GM13976 (cell line): Measurements from ENCODE around the gene RASEF.

Experiments used
- DNase-seq: peaks from one replicate; pipeline ENCODE4 v3.0.0; 2012; ENCODE audit warnings: low spot score
- in situ Hi-C: fragments of 300-500 bp; cut with MboI; formaldehyde crosslinking; loops from one replicate; pipeline ENCODE4 v1.12.0; 2022; ENCODE audit warnings: low sequenced_read_pairs, mixed read lengths, inconsistent platforms; ENCODE audit not compliant: unreplicated experiment
- TF ChIP-seq, protein P1 (sequence below): IDR thresholded peaks from 2 replicates; pipeline ENCODE4 v1.5.1; 2012; ENCODE audit warnings: borderline replicate concordance, mild to moderate bottlenecking; ENCODE audit not compliant: insufficient read depth; ENCODE audit errors: extremely low read depth, missing control alignments, control extremely low read depth

Gene RASEF

DNA sequence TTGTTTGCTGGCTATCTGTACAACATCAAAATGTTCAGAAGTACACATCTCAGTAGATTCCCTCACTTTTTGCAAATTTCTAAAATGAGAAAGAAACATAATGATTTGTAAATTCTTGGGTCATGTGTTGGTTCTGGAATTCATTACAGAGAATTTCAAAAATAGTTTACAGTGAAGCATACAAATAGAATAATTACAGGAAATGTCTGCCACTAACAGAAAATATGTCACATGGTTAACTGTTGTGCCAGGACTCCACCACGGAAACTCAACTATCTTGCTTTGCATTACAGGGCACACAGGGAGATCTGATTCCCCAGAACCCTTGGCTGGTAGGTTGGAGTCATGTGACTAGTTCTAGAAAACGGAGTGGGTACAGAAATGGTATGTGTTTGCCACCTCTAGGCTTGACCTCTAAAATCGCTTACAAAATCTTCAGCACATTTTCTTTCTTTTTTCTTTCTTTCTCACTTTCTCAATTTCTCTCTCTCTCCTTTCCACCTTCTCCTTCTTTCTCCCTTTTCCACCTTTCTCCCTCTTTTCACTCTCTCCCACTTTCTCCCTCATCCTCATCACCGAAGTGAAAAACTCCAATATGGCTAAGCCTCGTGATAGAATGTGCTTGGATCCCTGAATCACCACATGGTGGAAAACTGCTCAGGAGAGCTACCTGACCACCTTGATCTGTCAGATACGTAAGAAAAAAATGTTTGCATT, 32.4 kb downstream of the RASEF start:
- no peak for DNase-seq
- TF ChIP-seq, protein P1, sequence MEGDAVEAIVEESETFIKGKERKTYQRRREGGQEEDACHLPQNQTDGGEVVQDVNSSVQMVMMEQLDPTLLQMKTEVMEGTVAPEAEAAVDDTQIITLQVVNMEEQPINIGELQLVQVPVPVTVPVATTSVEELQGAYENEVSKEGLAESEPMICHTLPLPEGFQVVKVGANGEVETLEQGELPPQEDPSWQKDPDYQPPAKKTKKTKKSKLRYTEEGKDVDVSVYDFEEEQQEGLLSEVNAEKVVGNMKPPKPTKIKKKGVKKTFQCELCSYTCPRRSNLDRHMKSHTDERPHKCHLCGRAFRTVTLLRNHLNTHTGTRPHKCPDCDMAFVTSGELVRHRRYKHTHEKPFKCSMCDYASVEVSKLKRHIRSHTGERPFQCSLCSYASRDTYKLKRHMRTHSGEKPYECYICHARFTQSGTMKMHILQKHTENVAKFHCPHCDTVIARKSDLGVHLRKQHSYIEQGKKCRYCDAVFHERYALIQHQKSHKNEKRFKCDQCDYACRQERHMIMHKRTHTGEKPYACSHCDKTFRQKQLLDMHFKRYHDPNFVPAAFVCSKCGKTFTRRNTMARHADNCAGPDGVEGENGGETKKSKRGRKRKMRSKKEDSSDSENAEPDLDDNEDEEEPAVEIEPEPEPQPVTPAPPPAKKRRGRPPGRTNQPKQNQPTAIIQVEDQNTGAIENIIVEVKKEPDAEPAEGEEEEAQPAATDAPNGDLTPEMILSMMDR, result no peak
- in situ Hi-C loops, result no loop called here

DNA sequence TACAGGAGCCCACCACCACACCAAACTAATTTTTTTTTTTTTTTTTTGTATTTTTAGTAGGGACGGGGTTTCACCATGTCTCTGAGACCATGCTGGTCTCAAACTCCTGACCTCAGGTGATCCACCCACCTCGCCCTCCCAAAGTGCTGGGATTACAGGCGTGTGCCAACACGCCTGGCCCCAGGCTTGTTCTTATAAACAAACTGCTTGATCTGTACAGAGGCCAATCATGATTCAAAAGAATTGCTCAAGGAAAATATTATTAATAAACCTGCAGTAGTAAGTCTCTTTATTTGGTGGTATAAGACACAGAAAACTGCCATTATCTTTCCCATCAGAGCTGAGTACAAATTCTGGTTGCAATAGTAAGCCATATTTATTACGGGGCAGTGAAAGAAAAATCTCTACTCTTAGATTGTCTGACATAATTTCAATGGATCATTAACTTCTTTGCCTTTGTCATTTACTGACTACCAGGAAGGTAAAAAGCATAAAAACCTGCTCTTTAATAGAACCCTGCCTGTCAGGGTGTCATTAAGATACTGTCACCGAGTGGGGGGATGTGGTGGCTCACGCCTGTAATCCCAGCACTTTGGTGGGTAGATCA, 33.3 kb downstream of the RASEF start:
- no peak for DNase-seq
- in situ Hi-C loops, result no loop called here
- TF ChIP-seq, protein P1, result no peak

- in situ Hi-C loops, result no loop called here
- TF ChIP-seq, protein P1, result no peak
- no peak for DNase-seq
Observed at GRCh38 chr9:83027153-83027891, 35.6 kb downstream of the RASEF start.

DNA sequence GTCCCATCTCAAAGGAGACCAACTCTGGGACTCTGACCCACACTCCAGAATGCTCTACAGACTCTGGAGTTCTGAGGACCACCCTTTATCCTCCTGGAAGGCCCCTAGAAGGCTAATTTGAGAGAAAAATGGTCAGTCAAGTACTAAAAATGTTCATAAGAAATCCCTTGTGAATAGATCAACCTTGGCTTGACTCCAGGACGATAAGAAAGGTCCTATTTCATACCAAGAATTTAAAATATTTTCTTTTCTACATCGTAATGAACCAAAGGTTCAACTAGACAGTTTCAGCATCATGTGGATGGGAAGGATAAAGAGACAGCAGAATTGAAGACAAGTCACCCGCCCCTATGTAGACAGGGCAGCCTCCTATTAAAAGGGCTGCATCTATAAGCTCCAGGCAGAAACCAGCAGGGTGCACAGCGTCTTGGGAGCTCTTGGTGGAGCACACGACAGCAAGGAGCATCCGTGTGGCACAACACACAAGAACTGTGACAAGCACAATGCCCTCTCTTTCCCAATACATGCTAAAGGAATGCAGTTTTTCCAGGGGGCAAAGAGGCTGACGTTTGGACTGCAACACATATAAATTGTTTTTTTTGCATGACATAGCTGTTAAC, 38.3 kb downstream of the RASEF start:
- no peak for DNase-seq
- in situ Hi-C loops, result no loop called here
- TF ChIP-seq, protein P1, result no peak

DNA sequence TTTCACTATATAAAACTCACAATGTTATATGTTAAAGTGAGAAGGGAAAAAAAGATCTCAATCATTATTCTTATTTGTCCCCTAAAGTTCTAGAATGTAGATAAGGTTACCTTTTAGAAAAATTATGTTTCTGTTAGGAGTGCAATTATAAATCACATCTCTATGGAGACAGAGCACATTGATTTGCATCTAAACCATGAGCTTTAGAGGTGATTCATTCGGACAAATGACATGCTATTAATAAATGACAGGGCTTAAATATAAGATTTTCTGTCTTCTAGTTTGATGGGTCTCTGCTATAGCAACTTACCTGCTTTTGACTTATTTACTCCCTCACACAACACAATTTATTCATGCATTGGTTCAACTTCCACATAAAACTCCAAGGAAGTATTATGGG, 39.8 kb downstream of the RASEF start:
- in situ Hi-C loops, result no loop called here
- DNase-seq, result no peak
- TF ChIP-seq, protein P1, result no peak

GRCh38 chr9:83020864-83021263, 42.1 kb downstream of the RASEF start:
- DNase-seq, result no peak
- in situ Hi-C loops, result no loop called here

More at GRCh38 chr9:83020864-83021263, 42.1 kb downstream of the RASEF start:
- TF ChIP-seq, protein P1, result no peak
